AG04449 (cell line): ENCODE results near the gene ETV1.

ENCODE experiments used
- CTCF ChIA-PET: fragments of 350-600 bp; formaldehyde crosslinking; extraction: SDS; loops from one replicate; lab custom pipeline; 2021; ENCODE audit warnings: antibody characterized with exemption; lab: Yijun Ruan, JAX
- POLR2A ChIA-PET: fragments of 400-600, 350-600 bp; formaldehyde crosslinking; extraction: SDS; loops from one replicate; lab custom pipeline; 2020; ENCODE audit warnings: antibody characterized with exemption, inconsistent platforms; lab: Yijun Ruan, JAX
- DNase-seq: peaks from one replicate; pipeline ENCODE4 v3.0.0-alpha.2; 2010; ENCODE audit warnings: low read depth, low spot score
- H3K4me3 ChIP-seq: 2 replicates; pipeline ENCODE4 v1.5.1; 2011; ENCODE audit warnings: low read depth, mild to moderate bottlenecking, control low read depth, low read length
- CTCF ChIP-seq: IDR thresholded peaks from one replicate; pipeline ENCODE4 v1.5.1; 2011; ENCODE audit warnings: mild to moderate bottlenecking, moderate library complexity, low read length, control low read depth, inconsistent platforms; ENCODE audit not compliant: insufficient read depth; ENCODE audit errors: missing control alignments

The ETV1 gene

DNA sequence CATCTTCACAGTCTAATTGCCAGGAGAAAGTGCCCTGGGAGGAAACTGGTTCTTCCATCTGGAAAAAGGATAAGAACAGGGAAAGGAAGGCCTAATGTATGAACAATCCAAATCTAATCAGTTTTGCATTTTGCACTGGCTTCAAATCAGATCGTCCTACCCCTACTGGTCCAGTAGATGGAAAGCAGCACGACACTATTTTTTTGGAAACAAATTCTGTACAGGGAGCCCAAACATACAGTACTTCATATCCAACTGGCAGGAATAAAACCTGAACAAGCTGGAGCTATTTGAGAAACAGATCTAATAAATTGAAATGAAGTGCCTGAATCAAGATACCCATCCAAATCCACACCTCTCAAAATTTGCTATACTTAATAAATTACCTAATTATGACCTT, 36.5 kb downstream of the ETV1 start:
- DNase-seq, result no peak
- ChIA-PET POLR2A (no interaction called here), CTCF (no interaction called here)
- no peak for TF ChIP-seq CTCF
- no peak overlapping the region for H3K4me3 ChIP-seq

DNA sequence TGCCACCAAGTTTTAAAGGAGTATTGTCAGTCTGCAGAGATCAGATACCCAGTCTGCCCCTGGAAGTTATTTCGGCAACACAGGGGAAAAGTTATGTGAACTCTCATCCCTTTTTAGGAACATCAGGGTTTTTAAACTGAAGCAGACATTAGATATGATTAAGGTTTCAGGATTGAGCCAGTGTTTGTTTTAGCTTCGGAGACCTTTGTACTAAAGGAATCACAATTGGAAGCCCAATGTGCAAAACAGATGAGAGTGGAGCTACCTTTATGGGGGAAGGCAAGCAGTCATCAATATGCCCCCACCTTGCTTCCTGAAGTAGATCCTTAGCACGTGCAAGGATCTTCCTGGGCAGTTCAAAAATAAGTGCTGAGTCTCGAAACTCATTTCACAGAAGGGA, 39.5 kb downstream of the ETV1 start:
- TF ChIP-seq CTCF, result no peak
- ChIA-PET CTCF (no interaction called here), POLR2A (no interaction called here)
- no peak for DNase-seq
- H3K4me3 ChIP-seq, result no peak overlapping the region

GRCh38 chr7:13949445-13949844, 40.0 kb downstream of the ETV1 start:
- CTCF ChIA-PET, result no interaction called here
- POLR2A ChIA-PET, result no interaction called here
- no peak for TF ChIP-seq CTCF

GRCh38 chr7:13948019-13948801, 41.3 kb downstream of the ETV1 start:
- no peak for TF ChIP-seq CTCF
- no peak for DNase-seq
- no peak overlapping the region for H3K4me3 ChIP-seq
- POLR2A ChIA-PET, result no interaction called here
- CTCF ChIA-PET, result no interaction called here

More at GRCh38 chr7:13949445-13949844, 40.0 kb downstream of the ETV1 start:
- no peak for DNase-seq
- no peak overlapping the region for H3K4me3 ChIP-seq

GRCh38 chr7:13947535-13947934, 41.9 kb downstream of the ETV1 start:
- CTCF ChIA-PET, result no interaction called here
- no peak overlapping the region for H3K4me3 ChIP-seq
- no peak for TF ChIP-seq CTCF
- POLR2A ChIA-PET, result no interaction called here
- no peak for DNase-seq

GRCh38 chr7:13946181-13946580, 43.3 kb downstream of the ETV1 start:
- ChIA-PET POLR2A (interaction anchor here (0.7 to 1.2 kb wide), 2 partner anchors 26 to 35 kb away, joined by 3 to 5 read pairs; no protein-coding TSS in a partner anchor), CTCF (no interaction called here)
- no peak for TF ChIP-seq CTCF
- no peak overlapping the region for H3K4me3 ChIP-seq
- peak; percentile 29 for DNase-seq
